ENCODE results near the gene MBNL1. TPM values are rescaled to one million over a fixed set of nuclear protein-coding genes. Genes with fewer than 3 reads are reported as not detected.

Gene MBNL1
- total and polyA plus RNA-seq, 8 donors = 25.7 to 379 (median 155) TPM

- no peak overlapping the region for H3K4me3 ChIP-seq
- no peak for DNase-seq
- no peak for TF ChIP-seq EP300 (IDR thresholded peaks at IDR 0.05)
- no peak for TF ChIP-seq POLR2A (IDR thresholded peaks at IDR 0.05)
- no peak for TF ChIP-seq CTCF (IDR thresholded peaks at IDR 0.05)
- no peak for TF ChIP-seq POLR2AphosphoS5 (IDR thresholded peaks at IDR 0.05)
- H3K27me3 ChIP-seq = no peaks in the 10 kb centered on the region
- no peak overlapping the region for H3K27ac ChIP-seq
- intact Hi-C loops (cut with DNase I; ENCODE audit: low total_unique reads) = no loop called here
- WGBS, 5 donors = 54 to 77% (median 69%) methylated on average over 2 of the region's 2 CpGs
- no peaks in the 10 kb centered on the region for H3K36me3 ChIP-seq
- H3K9me3 ChIP-seq = no peaks in the 10 kb centered on the region
- H3K4me1 ChIP-seq = no peaks in the 10 kb centered on the region
These were observed 244.7 kb downstream of the MBNL1 start for GRCh38 chr3:152513301-152513960.

Small RNAs within 50 kb of the gene (small RNA-seq; reads per million reads assigned to genes)
- gene RF00019 = 0 reads per million in 4 donors
